NCI-H128 (cell line): Measurements from ENCODE around the gene STAT3.

Experiments used
- DNase-seq: peaks from one replicate; lab custom pipeline; 2025; ENCODE audit not compliant: unreplicated experiment; lab: John Stamatoyannopoulos, UW

STAT3 gene

DNA sequence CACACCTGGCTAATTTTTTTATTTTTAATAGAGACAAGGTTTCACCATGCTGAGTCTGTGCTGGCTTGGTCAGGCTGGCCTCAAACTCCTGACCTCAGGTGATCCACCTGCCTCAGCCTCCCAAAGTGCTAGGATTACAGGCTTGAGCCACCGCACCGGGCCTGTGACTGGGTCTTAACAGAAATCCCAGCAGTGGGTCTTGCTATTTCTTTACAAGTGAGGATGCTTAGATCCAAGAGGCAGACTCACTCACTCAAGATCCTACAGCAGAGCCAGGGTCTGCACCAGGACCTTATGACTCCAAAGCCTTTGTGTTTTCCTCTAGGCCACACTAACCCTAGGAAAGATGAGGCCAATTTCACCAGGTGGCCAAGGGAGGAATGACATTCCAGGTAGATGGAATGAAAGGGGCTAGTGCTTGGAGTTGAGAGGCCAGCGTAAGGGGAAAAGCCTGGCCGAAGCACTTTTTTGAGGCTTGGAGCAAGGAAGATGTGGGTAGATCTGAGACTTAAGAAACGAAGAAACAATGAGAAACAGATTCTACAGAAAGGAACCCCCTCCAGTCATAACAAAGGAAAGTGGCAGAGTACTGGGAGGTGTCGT, 105.7 kb downstream of the STAT3 start:
- DNase-seq = no peak

DNA sequence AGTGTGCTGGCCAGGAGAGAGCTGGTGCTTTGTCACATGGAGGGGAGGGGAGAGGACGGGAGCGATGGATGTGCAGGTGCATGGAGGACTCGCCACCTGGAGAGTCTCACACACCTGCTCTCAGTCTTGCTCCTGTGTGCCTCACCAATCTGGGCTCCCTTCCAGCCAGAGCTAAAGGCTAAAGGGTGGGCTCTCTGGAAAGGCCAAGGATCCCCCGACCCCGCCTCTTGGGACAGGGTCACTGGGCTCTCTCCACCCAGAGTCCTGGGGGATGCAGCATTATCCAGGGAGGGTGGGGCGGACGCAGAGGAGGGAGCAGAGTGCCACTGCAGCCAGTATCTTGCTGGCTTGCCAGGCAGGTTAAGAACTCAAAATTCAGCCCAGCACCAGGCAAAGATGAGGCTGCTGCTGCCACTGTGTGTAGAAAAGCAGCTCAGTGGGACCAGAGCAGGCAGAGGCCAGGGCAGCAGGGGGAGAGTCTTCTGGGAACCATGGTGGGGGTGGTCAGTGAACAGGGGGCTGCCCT, 106.6 kb downstream of the STAT3 start:
- DNase-seq = peak; percentile 24

DNA sequence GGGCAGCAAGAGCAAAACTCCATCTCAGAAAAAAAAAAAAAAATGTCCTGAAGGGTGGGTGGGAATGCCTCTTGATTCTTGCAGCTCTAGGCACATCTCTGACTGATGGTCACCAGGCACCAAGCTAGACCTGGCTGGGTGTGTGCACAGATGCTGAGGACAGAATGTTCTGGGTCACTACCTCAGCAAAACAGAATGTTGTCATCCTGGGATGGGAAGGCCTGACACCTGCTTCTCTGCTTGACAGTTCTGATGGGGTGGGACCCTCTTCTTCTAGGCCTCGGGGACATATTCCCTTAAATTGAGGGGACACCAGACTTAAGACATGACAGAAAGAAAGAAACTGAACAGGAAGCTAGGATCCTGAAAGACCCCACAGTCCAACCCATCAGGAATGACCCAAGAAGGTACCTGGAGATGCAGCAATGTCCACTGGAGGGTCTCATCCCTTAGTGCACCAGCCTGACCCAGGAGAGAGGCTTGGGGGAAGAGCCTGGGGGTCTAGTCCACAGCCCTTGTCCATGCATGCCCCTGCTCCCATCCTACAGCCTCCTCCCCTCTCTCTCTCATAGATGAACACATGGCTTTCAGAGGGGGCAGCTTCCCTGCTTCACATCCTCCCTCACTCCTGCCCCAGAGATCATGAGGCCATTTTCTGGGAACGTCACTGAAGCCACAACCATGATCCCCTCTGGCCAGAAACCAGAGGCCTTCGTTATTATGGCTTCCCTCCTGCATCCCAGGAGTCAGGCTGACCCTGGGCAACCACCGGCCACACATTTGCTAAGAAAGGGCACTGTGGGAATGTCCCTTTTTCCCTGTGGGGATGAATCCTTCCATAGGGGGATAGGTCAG, 108.2 kb downstream of the STAT3 start:
- no peak for DNase-seq

DNA sequence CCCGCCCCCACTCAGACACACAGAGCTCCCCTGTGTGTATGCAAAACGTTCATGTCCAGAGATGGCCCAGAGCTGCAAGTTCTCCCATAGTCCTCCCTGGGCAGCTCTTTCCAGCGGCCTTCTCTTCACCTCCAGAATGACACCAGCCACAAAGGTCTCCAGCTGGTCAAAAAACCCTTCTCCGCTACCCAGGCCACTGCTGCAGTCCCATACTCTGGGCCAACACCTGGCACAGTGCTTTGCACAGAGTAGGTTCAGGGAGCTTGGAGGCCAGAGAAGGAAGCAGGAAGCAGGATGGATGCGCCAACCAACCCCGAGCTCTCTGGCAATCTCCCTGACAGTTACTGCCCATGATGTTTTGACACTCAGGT, 110.9 kb downstream of the STAT3 start:
- DNase-seq = no peak

DNA sequence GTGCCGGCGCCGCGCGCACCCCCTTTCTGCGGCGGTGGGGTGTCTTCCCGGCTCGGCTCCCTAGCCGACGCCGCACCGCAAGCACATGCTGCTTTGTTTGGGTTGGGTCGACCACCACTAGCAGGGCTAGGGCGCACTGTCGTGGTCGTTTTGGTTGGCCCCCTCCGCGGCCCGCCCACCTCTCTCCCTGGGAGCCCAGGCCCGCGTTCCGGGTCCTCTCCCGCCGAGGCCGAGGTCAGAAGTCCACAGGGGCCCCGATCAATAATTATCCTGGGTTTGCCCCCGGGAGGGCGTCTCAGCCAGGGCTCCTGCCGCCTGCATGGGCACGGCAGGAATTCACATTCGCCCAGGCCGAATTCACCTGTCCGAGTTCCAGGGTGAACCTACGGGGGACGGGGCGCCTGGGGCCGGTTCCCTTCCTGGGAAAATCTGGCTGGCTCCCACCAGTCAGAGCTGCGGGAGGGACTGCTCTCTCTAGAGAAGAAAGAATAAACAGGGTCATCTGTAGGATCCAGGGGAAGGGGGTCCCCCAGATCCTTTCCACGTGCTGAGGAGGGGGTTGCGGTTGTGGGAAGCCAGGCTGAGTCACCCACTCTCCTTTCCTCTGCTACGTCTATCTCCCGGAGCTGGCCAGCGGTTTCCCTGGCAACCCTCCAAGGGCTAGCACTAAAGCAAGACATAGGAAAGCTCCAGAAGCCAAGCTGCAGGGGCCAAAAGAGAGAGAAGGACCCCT, 111.5 kb downstream of the STAT3 start:
- no peak for DNase-seq

DNA sequence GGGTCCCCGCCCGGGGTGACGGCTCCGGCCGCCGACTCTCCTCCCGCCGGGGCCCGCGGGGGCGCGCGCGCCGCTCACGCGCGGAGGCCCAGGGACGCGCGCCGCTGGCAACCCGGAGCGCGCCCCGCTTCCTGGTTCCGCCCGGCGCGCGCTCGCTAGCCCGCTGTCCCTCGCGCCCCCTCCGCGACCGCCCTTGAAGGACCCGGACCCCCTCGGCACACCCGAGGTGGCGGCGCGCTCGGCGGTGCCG, 112.0 kb downstream of the STAT3 start, which contains the start of gene STAT5B:
Gene STAT5B (minus strand): TSS at position 33 of the 250 bp plus-strand sequence. CDS start 44,264 bp downstream, outside the sequence.
- DNase-seq = no peak

DNA sequence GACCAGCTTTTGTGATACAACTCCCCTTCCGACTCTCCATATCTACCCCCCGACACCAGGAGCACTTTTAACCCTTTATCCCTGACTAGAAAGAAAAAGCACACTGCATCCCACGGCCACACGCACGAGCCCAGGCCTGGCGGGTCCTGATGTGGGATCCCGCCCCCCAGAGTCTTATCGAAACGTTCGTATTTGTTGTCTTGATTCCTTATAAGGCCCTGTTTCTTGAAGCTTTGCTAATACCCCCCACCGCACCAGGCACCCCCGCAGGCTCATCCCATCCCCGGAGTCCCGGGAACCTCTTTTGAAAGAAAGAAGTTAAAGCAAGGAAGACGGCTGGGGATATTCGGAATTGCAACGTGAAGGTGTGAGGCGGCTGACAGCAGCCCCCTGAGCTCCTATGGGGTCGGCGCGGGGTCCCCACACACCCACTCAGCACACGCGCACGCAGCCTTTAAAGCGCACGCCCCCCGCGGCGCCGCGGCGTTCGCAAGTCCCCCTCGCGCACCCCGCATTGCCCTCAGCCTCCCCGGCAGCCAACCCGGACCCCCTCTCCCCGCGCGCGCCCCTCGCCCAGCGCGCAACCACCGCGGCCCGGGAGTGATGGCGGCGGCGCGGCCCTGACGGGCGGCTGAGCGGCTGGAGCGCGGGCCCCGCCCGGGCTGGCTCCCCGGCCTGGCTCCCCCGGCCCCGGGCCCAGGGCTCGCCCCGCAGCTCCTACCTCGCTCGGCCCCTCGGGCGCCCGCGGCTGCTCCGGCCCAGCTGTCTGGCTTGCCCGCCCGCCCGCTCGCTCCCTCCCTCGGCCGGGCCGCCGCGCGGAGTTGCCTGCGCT, 112.5 kb downstream of the STAT3 start:
- no peak for DNase-seq

DNA sequence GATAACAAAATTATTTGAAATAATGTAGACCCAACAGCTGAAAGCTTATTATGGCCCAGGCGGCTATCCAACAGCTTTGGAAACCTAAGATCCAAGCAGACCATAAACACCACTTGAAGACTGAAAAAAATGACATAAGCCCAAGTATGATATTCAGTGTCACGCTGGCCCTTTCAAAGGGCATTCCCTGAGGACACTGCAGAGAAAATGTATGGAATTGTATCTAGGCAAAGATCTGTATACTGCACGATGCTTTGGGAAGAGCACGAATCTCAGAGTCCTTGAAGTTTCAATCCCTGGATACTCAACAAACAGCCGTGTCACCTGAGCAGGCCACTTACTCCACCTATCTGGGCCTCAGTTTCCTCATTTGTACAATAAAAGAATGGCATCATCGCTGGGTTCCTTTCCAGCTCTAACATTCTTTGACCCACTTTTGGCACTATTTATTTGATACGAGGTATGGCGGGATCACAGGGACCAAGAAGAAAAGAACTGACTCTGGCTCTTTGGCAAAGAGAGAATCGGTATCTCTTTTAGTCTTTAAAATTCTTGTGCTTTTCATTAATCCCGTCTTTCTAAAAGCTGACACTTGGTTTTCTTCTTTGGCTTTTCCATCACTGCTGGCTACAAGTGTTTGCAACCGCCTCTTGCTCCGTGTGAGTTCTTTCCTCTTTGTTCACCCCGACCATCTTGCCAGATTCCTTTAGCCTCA, 113.3 kb downstream of the STAT3 start:
- no peak for DNase-seq

DNA sequence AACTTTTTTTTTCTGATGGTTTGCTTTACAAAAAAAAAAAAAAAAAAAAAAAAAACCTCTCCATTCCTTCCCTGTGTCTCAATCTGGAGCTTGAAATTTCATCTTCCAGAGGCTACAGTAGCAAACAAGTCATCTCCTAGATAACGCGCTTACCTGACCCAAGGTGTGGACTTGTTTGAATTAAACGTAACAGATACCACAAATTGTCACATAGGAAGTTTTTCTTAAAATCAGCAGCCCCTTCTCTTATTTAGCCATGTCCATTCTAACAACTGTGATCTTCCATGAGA, 114.0 kb downstream of the STAT3 start:
- DNase-seq = no peak

DNA sequence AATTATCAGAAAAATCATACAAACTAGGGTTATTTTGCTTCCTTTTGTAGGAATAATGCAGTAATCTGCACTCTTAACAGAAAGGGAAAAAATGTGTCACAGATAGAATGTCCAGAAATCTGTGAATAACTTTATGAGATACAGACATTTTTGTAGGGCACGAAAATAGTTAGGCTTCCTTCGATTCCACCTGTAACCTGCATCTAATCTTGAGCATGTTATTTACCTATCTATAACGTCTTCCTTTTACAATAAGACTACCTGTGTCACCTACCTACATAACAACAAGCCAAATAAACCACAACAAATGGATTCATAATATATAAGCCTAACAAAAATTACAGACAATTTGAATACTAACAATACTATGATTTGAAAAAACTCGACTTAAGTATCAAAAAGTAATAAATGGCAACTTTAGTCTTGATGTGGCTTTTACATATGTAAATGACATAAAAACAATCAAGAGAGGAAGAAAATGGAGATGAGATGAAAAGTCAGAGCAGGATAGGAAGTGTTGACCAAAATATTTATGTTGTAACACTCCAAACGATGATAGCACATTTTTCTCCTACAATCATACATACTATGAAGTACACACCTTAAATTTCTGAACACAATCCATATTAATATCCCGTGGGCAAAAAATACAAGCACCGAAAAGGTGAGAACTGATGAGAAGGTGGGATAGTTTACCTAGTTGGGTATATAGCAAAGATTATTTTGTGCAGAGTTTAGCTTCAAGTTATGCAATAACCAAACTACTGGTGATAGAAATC, 114.6 kb downstream of the STAT3 start:
- DNase-seq = no peak

DNA sequence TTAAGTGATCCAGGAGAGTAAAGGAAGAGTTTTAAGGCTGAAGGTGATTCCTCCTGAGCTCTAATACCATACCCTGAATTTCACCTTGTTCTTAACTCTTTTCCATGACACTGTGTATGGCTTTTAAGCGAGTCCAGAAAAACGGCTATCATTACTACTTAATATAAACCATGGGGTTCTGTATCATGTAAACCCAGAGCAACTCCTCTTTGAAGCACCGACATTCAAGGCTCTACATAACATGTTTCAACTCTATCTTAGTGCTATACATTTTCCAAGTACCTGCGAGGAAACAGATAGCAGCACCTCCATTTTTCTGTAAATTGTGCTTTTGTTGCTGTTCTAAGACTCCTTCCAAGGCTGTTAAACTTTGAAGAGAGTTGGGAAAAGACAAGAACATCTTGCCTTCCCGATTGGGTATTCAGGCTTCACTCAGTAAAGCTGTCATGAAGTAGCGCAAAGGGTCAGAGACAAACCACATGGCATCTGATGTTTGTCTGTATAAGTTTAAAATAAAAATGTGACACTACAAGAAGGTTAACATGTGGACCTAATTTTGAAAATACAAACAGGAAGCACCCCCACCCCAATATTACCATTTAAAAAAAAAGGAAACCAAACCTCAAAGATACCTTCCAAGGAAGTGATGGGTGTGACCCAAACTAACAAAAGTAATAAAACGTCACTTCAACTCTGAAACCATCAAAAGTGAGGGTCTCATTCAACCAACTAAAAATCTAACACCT, 115.9 kb downstream of the STAT3 start:
- DNase-seq = no peak

DNA sequence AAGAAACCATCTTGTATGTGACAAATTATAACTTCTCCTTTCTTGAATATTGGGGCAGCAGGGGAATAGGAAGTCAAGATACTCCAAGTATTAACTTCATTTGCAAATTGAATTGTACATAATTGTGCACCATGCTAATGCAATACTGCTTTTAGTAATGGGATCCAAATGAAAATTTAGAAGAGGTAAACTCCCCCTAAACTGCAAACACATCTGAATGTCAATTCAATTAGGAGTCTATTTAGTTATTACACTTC, 116.5 kb downstream of the STAT3 start:
- DNase-seq = no peak

DNA sequence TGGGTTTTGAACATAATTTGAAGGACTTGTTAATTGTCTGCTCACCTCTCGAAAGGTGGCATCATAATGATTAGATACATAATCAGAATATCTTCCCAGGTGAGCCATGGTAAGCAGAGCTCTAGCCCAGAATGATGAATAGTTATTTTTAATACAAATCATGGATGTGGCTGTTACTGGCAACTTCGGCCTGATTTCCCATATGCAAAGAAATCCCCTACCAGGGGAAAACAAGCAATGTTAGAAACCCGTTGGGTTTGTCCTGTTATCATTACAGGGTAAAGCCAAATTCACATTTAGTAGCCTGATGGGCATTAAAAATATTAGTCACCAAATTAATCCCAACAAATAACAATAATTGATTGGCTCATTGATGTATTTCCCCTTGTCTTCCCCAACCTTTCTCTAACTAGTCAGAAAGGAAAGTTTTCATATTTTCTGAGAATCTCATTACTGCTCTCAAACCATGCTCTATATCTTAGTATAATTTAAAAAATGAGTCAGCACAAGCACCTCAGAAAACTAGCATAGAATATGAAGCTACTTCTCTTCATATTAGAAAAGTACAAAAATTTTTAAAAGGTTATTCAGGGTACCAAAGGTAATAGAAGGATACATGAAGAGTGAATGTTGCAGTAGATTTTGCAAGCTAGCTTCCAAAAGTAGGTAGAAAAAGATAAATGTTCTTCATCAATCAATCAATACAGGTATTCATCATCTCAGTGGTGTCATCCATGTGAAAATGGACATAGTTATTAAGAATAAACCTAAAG, 117.0 kb downstream of the STAT3 start:
- no peak for DNase-seq

DNA sequence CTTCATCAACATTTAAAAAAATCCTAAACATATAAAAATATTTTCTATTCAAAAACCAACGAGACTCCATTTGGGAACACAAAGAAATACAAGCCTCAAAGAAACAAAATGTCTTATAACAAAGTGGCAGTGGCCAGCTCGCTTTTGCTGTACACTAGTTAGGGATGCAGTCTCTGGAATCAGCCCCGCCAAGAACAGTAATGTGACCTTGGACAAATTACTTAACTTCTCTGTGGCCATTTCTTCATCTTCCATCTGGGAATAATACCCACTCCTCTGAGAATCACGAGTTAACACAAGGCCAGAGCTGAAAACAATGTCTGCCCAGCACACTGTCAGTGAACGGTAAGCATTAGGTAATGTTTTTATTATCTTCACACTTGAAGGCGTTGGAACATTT, 117.6 kb downstream of the STAT3 start:
- no peak for DNase-seq

DNA sequence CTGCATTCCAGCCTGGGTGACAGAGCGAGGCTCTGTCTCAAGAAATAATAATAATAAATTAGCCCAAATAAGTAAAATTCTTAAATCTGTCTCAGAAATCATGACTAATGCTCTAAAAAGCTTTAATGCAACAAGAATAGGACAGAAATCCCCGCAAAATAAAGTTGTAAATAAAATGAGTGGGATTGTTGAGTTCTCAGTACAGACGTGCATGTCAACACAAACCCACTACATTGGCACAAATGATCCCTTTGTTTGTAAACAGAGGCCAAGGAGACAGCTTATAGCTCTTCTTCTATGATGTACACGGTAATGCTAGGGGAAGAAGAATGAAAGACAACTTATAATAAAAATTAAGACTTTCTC, 118.1 kb downstream of the STAT3 start:
- no peak for DNase-seq

DNA sequence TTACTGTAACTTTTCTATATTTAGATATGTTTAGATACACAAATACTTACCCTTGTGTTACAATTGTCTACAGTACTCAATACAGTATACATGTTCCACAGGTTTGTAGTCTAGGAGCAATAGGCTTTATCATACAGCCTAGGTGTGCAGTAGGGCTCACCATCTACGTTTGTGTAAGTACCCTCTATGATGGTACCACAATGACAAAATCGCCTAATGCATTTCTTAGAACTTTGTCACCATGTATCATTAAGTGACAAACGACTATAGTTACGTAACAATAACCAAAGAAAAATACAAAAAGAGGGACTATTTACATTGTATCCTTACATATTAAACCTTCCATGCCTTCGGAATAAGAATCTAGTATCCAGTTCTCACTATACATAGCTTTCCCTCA, 120.0 kb downstream of the STAT3 start:
- DNase-seq = no peak

DNA sequence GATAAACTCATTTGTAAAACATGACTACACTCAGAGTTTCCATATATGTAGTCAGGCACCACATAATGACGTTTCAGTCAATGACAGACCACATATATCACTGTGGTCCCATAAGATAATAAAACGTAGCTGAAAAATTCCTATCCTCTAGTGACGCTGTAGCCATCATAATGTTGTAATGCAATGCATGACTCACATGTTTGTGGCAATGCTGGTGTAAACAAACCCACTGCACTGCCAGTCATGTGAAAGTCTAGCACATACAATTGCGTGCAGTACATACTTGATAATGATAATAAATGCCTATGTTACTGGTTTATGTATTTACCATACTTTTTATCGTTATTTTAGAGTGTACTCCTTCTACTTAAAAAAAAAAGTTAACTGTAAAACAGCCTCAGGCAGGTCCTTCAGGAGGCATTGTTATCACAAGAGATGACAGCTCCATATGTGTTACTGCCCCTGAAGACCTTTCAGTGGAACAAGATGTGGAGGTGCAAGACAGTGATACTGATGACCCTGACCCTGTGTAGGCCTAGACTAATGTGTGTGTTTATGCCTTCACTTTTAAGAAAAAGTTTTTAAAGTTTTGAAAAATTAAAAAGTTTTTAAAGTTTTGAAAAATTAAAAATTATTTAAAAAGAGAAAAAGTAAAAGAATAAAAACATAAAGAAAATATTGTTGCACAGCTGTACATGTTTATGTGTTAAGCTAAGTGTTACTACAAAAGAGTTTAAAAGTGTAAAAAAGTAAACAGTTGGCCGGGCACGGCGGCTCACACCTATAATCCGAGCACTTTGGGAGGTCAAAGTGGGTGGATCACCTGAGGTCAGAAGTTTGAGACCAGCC, 121.1 kb downstream of the STAT3 start:
- DNase-seq = no peak

DNA sequence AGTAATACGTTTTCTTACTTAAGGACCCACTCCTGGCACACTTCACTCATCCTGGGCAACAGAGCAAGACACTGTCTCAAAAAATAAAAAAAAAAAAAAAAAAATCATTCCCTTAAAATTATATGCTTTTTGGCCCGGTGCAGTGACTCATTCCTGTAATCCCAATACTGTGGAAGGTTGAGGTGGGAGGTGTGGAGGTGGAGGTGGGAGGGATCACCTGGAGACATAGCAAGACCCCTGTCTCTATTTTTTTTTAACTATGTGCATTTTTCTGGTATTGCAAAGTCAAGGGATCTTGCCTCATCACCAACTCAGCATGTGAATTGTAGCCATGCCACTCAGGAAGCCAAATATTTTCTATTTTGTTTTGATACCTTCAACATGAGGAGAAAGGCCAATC, 121.8 kb downstream of the STAT3 start:
- DNase-seq = no peak
